ENCODE measurements around the gene NRG3.
A peak's percentile ranks its signal among the peaks of the same experiment; 100 is the strongest.

Gene NRG3

GRCh38 chr10:81900989-81901388, 26.0 kb downstream of the NRG3 start:
- no peak for DNase-seq (ENCODE audit: insufficient read length, low spot score)
- no peak for TF ChIP-seq SPI1 (IDR thresholded peaks at IDR 0.05; ENCODE audit: low read depth, low read length)
- no peak for TF ChIP-seq POU2F2 (IDR thresholded peaks at IDR 0.05; ENCODE audit: low read depth, low read length)
- no peak for TF ChIP-seq TAF1 (IDR thresholded peaks at IDR 0.05; ENCODE audit: low read depth, low read length)
- TF ChIP-seq PAX5 (IDR thresholded peaks at IDR 0.05; ENCODE audit: insufficient read depth, low read length, severe bottlenecking), result no peak
- TF ChIP-seq POLR2A (IDR thresholded peaks at IDR 0.05; ENCODE audit: low read depth, low read length), result no peak
- TF ChIP-seq POLR2AphosphoS5 (IDR thresholded peaks at IDR 0.05; ENCODE audit: low read depth, low read length), result no peak
- no peak for FAIRE-seq

GRCh38 chr10:81903472-81903871, 28.5 kb downstream of the NRG3 start:
- FAIRE-seq, result no peak
- no peak for DNase-seq (ENCODE audit: insufficient read length, low spot score)
- TF ChIP-seq POLR2A (IDR thresholded peaks at IDR 0.05; ENCODE audit: low read depth, low read length) (no peak), TAF1 (IDR thresholded peaks at IDR 0.05; ENCODE audit: low read depth, low read length) (no peak), PAX5 (IDR thresholded peaks at IDR 0.05; ENCODE audit: insufficient read depth, low read length, severe bottlenecking) (no peak), POU2F2 (IDR thresholded peaks at IDR 0.05; ENCODE audit: low read depth, low read length) (no peak), SPI1 (IDR thresholded peaks at IDR 0.05; ENCODE audit: low read depth, low read length) (no peak), POLR2AphosphoS5 (IDR thresholded peaks at IDR 0.05; ENCODE audit: low read depth, low read length) (no peak)

GRCh38 chr10:81905161-81905560, 30.2 kb downstream of the NRG3 start:
- no peak for FAIRE-seq

GRCh38 chr10:81909453-81909852, 34.5 kb downstream of the NRG3 start:
- no peak for FAIRE-seq
- TF ChIP-seq TAF1 (IDR thresholded peaks at IDR 0.05; ENCODE audit: low read depth, low read length), result no peak
- DNase-seq (ENCODE audit: insufficient read length, low spot score), result no peak

More at GRCh38 chr10:81905161-81905560, 30.2 kb downstream of the NRG3 start:
- no peak for TF ChIP-seq TAF1 (IDR thresholded peaks at IDR 0.05; ENCODE audit: low read depth, low read length)
- DNase-seq (ENCODE audit: insufficient read length, low spot score), result no peak

GRCh38 chr10:81911328-81911727, 36.3 kb downstream of the NRG3 start:
- TF ChIP-seq SPI1 (IDR thresholded peaks at IDR 0.05; ENCODE audit: low read depth, low read length) (no peak), POLR2AphosphoS5 (IDR thresholded peaks at IDR 0.05; ENCODE audit: low read depth, low read length) (no peak), TAF1 (IDR thresholded peaks at IDR 0.05; ENCODE audit: low read depth, low read length) (no peak), POU2F2 (IDR thresholded peaks at IDR 0.05; ENCODE audit: low read depth, low read length) (no peak), PAX5 (IDR thresholded peaks at IDR 0.05; ENCODE audit: insufficient read depth, low read length, severe bottlenecking) (no peak), POLR2A (IDR thresholded peaks at IDR 0.05; ENCODE audit: low read depth, low read length) (no peak)
- DNase-seq (ENCODE audit: insufficient read length, low spot score) (no peak), FAIRE-seq (no peak)

- FAIRE-seq, result no peak
- no peak for DNase-seq (ENCODE audit: insufficient read length, low spot score)
- no peak for TF ChIP-seq PAX5 (IDR thresholded peaks at IDR 0.05; ENCODE audit: insufficient read depth, low read length, severe bottlenecking)
- no peak for TF ChIP-seq POU2F2 (IDR thresholded peaks at IDR 0.05; ENCODE audit: low read depth, low read length)
- no peak for TF ChIP-seq POLR2A (IDR thresholded peaks at IDR 0.05; ENCODE audit: low read depth, low read length)
- TF ChIP-seq POLR2AphosphoS5 (IDR thresholded peaks at IDR 0.05; ENCODE audit: low read depth, low read length), result no peak
- no peak for TF ChIP-seq SPI1 (IDR thresholded peaks at IDR 0.05; ENCODE audit: low read depth, low read length)
- no peak for TF ChIP-seq TAF1 (IDR thresholded peaks at IDR 0.05; ENCODE audit: low read depth, low read length)
These were observed 39.9 kb downstream of the NRG3 start for GRCh38 chr10:81914736-81915503.

- DNase-seq (ENCODE audit: insufficient read length, low spot score) (no peak), FAIRE-seq (no peak)
- TF ChIP-seq TAF1 (IDR thresholded peaks at IDR 0.05; ENCODE audit: low read depth, low read length), result no peak
These were observed 40.5 kb downstream of the NRG3 start for GRCh38 chr10:81915504-81915897.

- TF ChIP-seq POU2F2 (IDR thresholded peaks at IDR 0.05; ENCODE audit: low read depth, low read length) (no peak), PAX5 (IDR thresholded peaks at IDR 0.05; ENCODE audit: insufficient read depth, low read length, severe bottlenecking) (no peak), POLR2AphosphoS5 (IDR thresholded peaks at IDR 0.05; ENCODE audit: low read depth, low read length) (no peak), POLR2A (IDR thresholded peaks at IDR 0.05; ENCODE audit: low read depth, low read length) (no peak), TAF1 (IDR thresholded peaks at IDR 0.05; ENCODE audit: low read depth, low read length) (no peak), SPI1 (IDR thresholded peaks at IDR 0.05; ENCODE audit: low read depth, low read length) (no peak)
- FAIRE-seq (no peak), DNase-seq (ENCODE audit: insufficient read length, low spot score) (no peak)
These were observed 42.7 kb downstream of the NRG3 start for GRCh38 chr10:81917666-81918065.

GRCh38 chr10:81918766-81919165, 43.8 kb downstream of the NRG3 start:
- TF ChIP-seq PAX5 (IDR thresholded peaks at IDR 0.05; ENCODE audit: insufficient read depth, low read length, severe bottlenecking), result no peak
- no peak for FAIRE-seq
- DNase-seq (ENCODE audit: insufficient read length, low spot score), result no peak

GRCh38 chr10:81920213-81920829, 45.3 kb downstream of the NRG3 start:
- no peak for TF ChIP-seq POU2F2 (IDR thresholded peaks at IDR 0.05; ENCODE audit: low read depth, low read length)
- no peak for TF ChIP-seq POLR2AphosphoS5 (IDR thresholded peaks at IDR 0.05; ENCODE audit: low read depth, low read length)
- no peak for TF ChIP-seq SPI1 (IDR thresholded peaks at IDR 0.05; ENCODE audit: low read depth, low read length)
- no peak for TF ChIP-seq PAX5 (IDR thresholded peaks at IDR 0.05; ENCODE audit: insufficient read depth, low read length, severe bottlenecking)
- TF ChIP-seq POLR2A (IDR thresholded peaks at IDR 0.05; ENCODE audit: low read depth, low read length), result no peak
- no peak for TF ChIP-seq TAF1 (IDR thresholded peaks at IDR 0.05; ENCODE audit: low read depth, low read length)
- peak; percentile 6 for DNase-seq (ENCODE audit: insufficient read length, low spot score)
- no peak for FAIRE-seq

All from GM12891 (cell line).